ENCODE results near the gene MXI1.

DNA sequence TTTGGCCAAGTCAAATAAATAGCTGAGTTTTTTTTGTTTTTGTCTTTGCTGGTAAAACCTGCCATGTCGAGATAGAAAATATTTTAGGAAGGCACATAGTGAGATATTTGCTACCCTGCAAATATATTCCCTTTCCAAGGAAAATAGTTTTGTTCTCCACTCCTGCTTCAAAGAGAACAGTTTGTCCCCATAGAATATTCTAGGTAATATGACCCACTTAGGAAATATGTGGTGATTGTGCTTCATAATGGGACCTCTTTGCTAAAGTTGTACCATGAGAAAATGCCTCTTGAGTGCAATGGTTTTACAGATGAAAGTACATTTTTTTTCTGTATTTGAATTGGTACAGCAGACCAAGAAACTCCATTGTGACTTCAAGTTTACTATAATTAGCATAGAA, 55.8 kb downstream of the MXI1 start:
- TF ChIP-seq, protein P1, sequence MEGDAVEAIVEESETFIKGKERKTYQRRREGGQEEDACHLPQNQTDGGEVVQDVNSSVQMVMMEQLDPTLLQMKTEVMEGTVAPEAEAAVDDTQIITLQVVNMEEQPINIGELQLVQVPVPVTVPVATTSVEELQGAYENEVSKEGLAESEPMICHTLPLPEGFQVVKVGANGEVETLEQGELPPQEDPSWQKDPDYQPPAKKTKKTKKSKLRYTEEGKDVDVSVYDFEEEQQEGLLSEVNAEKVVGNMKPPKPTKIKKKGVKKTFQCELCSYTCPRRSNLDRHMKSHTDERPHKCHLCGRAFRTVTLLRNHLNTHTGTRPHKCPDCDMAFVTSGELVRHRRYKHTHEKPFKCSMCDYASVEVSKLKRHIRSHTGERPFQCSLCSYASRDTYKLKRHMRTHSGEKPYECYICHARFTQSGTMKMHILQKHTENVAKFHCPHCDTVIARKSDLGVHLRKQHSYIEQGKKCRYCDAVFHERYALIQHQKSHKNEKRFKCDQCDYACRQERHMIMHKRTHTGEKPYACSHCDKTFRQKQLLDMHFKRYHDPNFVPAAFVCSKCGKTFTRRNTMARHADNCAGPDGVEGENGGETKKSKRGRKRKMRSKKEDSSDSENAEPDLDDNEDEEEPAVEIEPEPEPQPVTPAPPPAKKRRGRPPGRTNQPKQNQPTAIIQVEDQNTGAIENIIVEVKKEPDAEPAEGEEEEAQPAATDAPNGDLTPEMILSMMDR (IDR thresholded peaks at IDR 0.05): no peak
- TF ChIP-seq POLR2A (IDR thresholded peaks at IDR 0.05): no peak

All from uterus (tissue), 2 donors.